PFSK-1 (cell line): ENCODE data around the gene PGLYRP1.

Experiments
- FOXP2 ChIP-seq: optimal IDR thresholded peaks from 2 replicates; pipeline ENCODE3; 2011; ENCODE audit warnings: borderline replicate concordance, control low read depth, inconsistent platforms; ENCODE audit not compliant: insufficient read depth; ENCODE audit errors: extremely low read length, extremely low read depth
- POLR2AphosphoS5 ChIP-seq: IDR thresholded peaks from 2 replicates; pipeline ENCODE4 v1.6.1; 2012; ENCODE audit warnings: low read depth, mild to moderate bottlenecking, control low read depth, low read length, moderate library complexity
- SIN3A ChIP-seq: IDR thresholded peaks from 2 replicates; pipeline ENCODE4 v1.6.1; 2012; ENCODE audit warnings: mild to moderate bottlenecking, low read length, moderate library complexity, borderline replicate concordance; ENCODE audit not compliant: insufficient read depth
- TAF1 ChIP-seq: IDR thresholded peaks from 2 replicates; pipeline ENCODE4 v1.6.1; 2012; ENCODE audit warnings: low read length, control low read depth, borderline replicate concordance; ENCODE audit not compliant: insufficient read depth
- TF ChIP-seq, protein P1 (sequence below), 2 experiments: IDR thresholded peaks; 2 replicates each; pipeline versions ENCODE4 v1.6.1 to v1.8.0; 2011 to 2012; ENCODE audit warnings: low read depth in 2 of 2, low read length in 2 of 2, control low read depth in 1 of 2, inconsistent platforms in 1 of 2, mild to moderate bottlenecking in 1 of 2, moderate library complexity in 1 of 2; ENCODE audit not compliant: insufficient read depth in 1 of 2

DNA sequence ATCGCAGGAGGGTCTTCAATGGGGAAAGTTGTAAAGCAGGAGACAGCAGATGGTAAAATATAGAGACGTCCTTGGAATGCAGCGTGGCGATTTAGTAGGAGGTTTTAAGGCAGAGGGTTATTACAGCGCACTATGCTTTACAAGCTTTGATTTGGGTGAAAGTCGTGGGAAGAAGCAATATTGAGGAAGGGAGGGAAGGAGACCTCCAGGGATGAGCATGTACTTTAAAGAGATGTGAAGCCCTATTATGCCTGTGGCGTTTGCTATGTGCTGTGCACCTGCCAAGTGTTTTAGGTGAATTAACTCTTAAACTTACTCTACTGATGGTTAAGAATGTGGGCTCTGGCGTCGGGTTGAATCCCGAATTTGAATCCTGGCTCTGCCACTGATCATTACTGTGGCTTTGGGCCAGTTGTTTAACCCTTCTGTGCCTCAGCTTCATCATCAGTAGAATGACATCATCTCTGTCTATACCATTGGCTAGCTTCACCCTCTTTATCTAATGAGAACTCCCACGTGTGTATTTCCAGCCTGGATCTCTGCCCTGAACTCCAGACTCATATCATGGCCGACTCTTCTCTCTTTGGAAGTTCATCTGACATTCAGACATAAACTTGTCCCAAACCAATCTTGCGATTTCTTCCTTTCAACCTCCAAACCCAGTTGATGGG, 27.0 kb downstream of the PGLYRP1 start:
- no peak for TF ChIP-seq SIN3A
- no peak; the same call in 1 of the 2 replicates for TF ChIP-seq POLR2AphosphoS5
- no peak for TF ChIP-seq TAF1
- TF ChIP-seq, protein P1, sequence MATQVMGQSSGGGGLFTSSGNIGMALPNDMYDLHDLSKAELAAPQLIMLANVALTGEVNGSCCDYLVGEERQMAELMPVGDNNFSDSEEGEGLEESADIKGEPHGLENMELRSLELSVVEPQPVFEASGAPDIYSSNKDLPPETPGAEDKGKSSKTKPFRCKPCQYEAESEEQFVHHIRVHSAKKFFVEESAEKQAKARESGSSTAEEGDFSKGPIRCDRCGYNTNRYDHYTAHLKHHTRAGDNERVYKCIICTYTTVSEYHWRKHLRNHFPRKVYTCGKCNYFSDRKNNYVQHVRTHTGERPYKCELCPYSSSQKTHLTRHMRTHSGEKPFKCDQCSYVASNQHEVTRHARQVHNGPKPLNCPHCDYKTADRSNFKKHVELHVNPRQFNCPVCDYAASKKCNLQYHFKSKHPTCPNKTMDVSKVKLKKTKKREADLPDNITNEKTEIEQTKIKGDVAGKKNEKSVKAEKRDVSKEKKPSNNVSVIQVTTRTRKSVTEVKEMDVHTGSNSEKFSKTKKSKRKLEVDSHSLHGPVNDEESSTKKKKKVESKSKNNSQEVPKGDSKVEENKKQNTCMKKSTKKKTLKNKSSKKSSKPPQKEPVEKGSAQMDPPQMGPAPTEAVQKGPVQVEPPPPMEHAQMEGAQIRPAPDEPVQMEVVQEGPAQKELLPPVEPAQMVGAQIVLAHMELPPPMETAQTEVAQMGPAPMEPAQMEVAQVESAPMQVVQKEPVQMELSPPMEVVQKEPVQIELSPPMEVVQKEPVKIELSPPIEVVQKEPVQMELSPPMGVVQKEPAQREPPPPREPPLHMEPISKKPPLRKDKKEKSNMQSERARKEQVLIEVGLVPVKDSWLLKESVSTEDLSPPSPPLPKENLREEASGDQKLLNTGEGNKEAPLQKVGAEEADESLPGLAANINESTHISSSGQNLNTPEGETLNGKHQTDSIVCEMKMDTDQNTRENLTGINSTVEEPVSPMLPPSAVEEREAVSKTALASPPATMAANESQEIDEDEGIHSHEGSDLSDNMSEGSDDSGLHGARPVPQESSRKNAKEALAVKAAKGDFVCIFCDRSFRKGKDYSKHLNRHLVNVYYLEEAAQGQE (IDR thresholded peaks at IDR 0.05; ENCODE audit: insufficient read depth in 1 of 2, low read depth in 2 of 2, low read length in 2 of 2): no peak
- TF ChIP-seq FOXP2: no peak
